ENCODE measurements around the gene CFAP298.

The CFAP298 gene

GRCh38 chr21:32599526-32599925 lies 12.7 kb downstream of the CFAP298 start:
- peak; percentile 13 for DNase-seq (ENCODE audit: low read depth, low spot score)

GRCh38 chr21:32599091-32599490 lies 13.1 kb downstream of the CFAP298 start:
- peak; percentile 54 for DNase-seq (ENCODE audit: low read depth, low spot score)

GRCh38 chr21:32597205-32597604 lies 15.0 kb downstream of the CFAP298 start:
- DNase-seq (ENCODE audit: low read depth, low spot score), result peak; percentile 68

GRCh38 chr21:32595431-32595830 lies 16.7 kb downstream of the CFAP298 start:
- no peak for DNase-seq (ENCODE audit: low read depth, low spot score)

- DNase-seq (ENCODE audit: low read depth, low spot score), result no peak
Measured at GRCh38 chr21:32593690-32594089, 18.5 kb downstream of the CFAP298 start.

GRCh38 chr21:32592929-32593502 lies 19.2 kb downstream of the CFAP298 start:
- DNase-seq (ENCODE audit: low read depth, low spot score), result no peak

- no peak for DNase-seq (ENCODE audit: low read depth, low spot score)
Measured at GRCh38 chr21:32590130-32590529, 22.0 kb downstream of the CFAP298 start.

GRCh38 chr21:32587651-32588050 lies 24.5 kb downstream of the CFAP298 start:
- DNase-seq (ENCODE audit: low read depth, low spot score), result no peak

- DNase-seq (ENCODE audit: low read depth, low spot score), result no peak
Measured at GRCh38 chr21:32587120-32587519, 25.1 kb downstream of the CFAP298 start.

GRCh38 chr21:32585970-32586369 lies 26.2 kb downstream of the CFAP298 start:
- DNase-seq (ENCODE audit: low read depth, low spot score), result no peak

GRCh38 chr21:32585042-32585710 lies 27.0 kb downstream of the CFAP298 start, which contains the start of gene TCP10L:
Gene TCP10L (minus strand): TSS chr21:32585523. CDS start chr21:32584304, 1,219 bp downstream.
- DNase-seq (ENCODE audit: low read depth, low spot score), result no peak

- DNase-seq (ENCODE audit: low read depth, low spot score), result no peak
Measured at GRCh38 chr21:32584472-32584871, 27.7 kb downstream of the CFAP298 start.

- no peak for DNase-seq (ENCODE audit: low read depth, low spot score)
Measured at GRCh38 chr21:32581732-32582131, 30.4 kb downstream of the CFAP298 start.

GRCh38 chr21:32580949-32581348 lies 31.2 kb downstream of the CFAP298 start:
- DNase-seq (ENCODE audit: low read depth, low spot score), result no peak

- no peak for DNase-seq (ENCODE audit: low read depth, low spot score)
Measured at GRCh38 chr21:32578107-32578691, 34.0 kb downstream of the CFAP298 start.

GRCh38 chr21:32576011-32576410 lies 36.2 kb downstream of the CFAP298 start:
- no peak for DNase-seq (ENCODE audit: low read depth, low spot score)

- no peak for DNase-seq (ENCODE audit: low read depth, low spot score)
Measured at GRCh38 chr21:32574946-32575925, 36.9 kb downstream of the CFAP298 start.

- no peak for DNase-seq (ENCODE audit: low read depth, low spot score)
Measured at GRCh38 chr21:32572574-32573420, 39.4 kb downstream of the CFAP298 start.

GRCh38 chr21:32570456-32570855 lies 41.7 kb downstream of the CFAP298 start:
- DNase-seq (ENCODE audit: low read depth, low spot score), result no peak

- DNase-seq (ENCODE audit: low read depth, low spot score), result peak; percentile 90
Measured at GRCh38 chr21:32569261-32570230, 42.6 kb downstream of the CFAP298 start.
